Large intestine (tissue), 3 donors: Measurements from ENCODE around the gene FREM1. TPM values are rescaled to one million over a fixed set of nuclear protein-coding genes. Genes with fewer than 3 reads are reported as not detected.

Source experiments
- DNase-seq, 2 donors: peaks; one replicate each; pipeline versions ENCODE4 v3.0.0 to v3.0.0-alpha.2; 2013
- H3K27ac ChIP-seq: one replicate; pipeline ENCODE4 v1.5.1; 2013; ENCODE audit warnings: low read length
- H3K27me3 ChIP-seq: 2 replicates; pipeline ENCODE4 v1.6.1; 2013; ENCODE audit warnings: low read length; ENCODE audit not compliant: control insufficient read depth, insufficient read depth
- H3K36me3 ChIP-seq: 2 replicates; pipeline ENCODE4 v1.6.1; 2013; ENCODE audit warnings: low read length; ENCODE audit not compliant: control insufficient read depth, insufficient read depth
- H3K4me1 ChIP-seq: one replicate; pipeline ENCODE4 v1.6.1; 2013; ENCODE audit warnings: low read length; ENCODE audit not compliant: control insufficient read depth, insufficient read depth
- H3K4me3 ChIP-seq: one replicate; pipeline ENCODE4 v1.5.1; 2013; ENCODE audit warnings: low read length
- H3K9me3 ChIP-seq: one replicate; pipeline ENCODE4 v1.6.1; 2013; ENCODE audit warnings: mild to moderate bottlenecking, low read depth, low read length, moderate library complexity; ENCODE audit not compliant: control insufficient read depth
- WGBS: methylation state at CpG from one replicate; pipeline ENCODE4 v1.1.5; 2013; ENCODE audit warnings: low lambda C conversion rate; ENCODE audit not compliant: insufficient coverage; 5-methylcytosine and 5-hydroxymethylcytosine counted together
- polyA plus RNA-seq: library from polyadenylated mRNA; unstranded; fragments of 120-200 nt; gene quantifications from one replicate; pipeline ENCODE4 v1.2.1, GENCODE V29; 2013

FREM1 gene
- polyA plus RNA-seq, 1 donor, result 10.0 TPM

DNA sequence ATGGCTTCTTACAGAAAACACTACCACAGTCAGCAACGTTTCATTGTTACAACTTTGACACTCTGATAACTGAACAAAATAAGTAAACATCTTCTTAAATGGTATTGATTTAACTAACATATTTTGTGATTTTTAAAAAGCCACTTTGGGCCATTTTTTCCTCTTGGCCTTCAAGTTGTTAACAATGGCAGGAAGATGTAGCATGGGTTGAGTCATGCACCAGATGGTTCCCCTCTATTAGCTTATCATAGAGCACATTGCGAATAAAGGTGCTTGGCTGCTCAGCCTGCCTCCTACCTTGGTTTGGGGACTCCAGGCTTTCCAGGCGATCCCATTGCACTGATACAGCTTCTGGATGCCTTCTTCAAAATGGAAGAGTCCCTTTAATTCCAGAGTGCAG is 163.6 kb downstream of the FREM1 start:
- peaks cover 7% of the 10 kb centered on the region for H3K36me3 ChIP-seq
- no peak for DNase-seq
- WGBS, result 71% methylated on average over 1 of the region's 3 CpGs
- no peak overlapping the region for H3K4me3 ChIP-seq
- H3K27ac ChIP-seq, result no peak overlapping the region
- no peaks in the 10 kb centered on the region for H3K4me1 ChIP-seq
- no peaks in the 10 kb centered on the region for H3K27me3 ChIP-seq
- H3K9me3 ChIP-seq, result no peaks in the 10 kb centered on the region

DNA sequence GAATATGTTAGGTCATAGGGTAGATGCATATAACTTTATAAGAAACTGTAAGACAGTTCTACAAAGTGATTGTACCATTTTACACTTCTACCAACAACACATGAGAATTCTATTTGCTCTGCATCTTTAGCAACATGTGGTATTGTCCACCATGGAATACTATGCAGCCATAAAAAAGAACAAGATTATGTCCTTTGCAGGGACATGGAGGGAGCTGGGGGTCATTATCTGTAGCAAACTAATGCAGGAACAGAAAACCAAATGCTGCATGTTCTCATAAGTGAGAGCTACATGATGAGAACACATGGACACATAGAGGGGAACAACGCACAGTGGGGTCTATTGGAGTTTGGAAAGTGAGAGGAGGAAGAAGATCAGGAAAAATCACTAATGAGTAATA is 165.5 kb downstream of the FREM1 start:
- Histone ChIP-seq H3K4me1 (no peaks in the 10 kb centered on the region), H3K27ac (no peak overlapping the region), H3K9me3 (no peaks in the 10 kb centered on the region), H3K4me3 (no peak overlapping the region), H3K27me3 (no peaks in the 10 kb centered on the region), H3K36me3 (peaks cover 7% of the 10 kb centered on the region)
- no peak for DNase-seq
- WGBS, result no CpG with 5 or more reads among the region's 1 CpG

DNA sequence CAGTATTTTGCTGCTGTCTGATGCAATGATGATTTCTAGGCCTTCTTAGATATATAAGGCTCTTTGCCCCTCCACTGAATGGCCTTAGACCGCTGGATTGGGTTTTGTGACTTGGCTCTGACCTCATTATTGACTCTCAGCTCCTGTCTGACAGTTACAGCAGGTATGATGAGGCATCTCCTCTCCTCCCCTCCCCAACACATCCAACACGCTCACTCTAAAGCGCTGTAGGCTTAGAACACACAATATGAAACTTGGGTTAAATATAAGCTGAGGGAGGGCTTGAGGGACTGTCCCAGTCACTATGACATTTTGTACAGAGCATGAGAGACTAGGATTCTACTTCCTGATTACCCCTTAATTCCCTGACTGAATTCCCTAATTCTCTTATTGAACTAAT is 168.9 kb downstream of the FREM1 start:
- Histone ChIP-seq H3K27me3 (no peaks in the 10 kb centered on the region), H3K4me1 (no peaks in the 10 kb centered on the region), H3K4me3 (no peak overlapping the region), H3K36me3 (peaks cover 12% of the 10 kb centered on the region), H3K9me3 (no peaks in the 10 kb centered on the region), H3K27ac (no peak overlapping the region)
- no peak for DNase-seq
- no CpG with 5 or more reads among the region's 3 CpGs for WGBS

DNA sequence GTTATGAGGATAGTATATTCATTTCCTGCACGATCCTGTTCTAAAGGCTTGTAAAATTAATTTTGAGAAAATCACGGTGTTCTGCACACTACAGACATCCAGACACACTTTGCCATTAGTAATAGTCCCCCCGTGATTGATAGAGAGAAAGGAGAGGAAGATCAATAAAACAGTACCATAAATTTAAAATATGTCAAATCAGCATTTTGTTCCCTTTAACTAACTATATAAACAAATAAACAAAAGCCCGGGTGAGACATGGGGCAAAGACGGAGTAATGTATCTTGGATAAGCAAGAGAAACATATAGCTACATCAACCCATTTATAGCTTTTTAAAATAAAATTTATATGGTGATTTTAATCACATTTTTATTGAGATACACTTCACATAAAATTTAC is 177.1 kb downstream of the FREM1 start:
- Histone ChIP-seq H3K4me1 (no peaks in the 10 kb centered on the region), H3K9me3 (no peaks in the 10 kb centered on the region), H3K27ac (no peak overlapping the region), H3K4me3 (no peak overlapping the region), H3K36me3 (peaks cover 5% of the 10 kb centered on the region), H3K27me3 (no peaks in the 10 kb centered on the region)
- WGBS, result 77% methylated on average over 2 of the region's 5 CpGs
- DNase-seq, result no peak

DNA sequence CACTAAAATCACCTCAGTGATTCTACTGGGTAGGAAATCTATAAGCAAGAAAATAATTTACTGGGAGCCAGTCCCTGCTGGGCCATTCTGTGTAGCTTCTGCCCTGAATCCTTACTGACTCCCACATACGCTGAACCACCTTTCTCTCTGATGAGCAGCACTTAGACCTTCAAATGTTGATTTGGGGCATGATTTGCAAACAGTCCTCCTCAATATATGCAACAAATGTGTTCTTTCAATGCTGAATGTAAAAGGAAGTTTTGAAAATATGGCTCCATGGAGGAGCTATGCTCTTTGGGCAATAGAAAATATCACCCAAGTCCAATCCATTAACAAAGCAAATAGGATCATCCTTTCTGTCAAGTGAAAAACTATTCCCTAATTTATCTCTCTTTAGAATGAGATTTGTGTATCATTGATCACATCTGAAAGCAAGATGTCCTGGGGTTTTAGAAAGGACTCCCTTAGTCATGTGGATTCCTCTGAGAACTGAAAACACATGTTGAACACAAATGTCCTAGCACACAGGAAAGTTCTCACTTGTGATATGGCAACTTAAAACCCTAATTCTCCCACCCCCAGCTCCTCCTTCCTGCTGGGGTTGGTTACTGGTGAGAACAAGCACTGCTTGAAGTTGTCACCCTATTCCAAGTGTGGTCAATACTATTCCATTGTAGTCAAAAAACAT is 178.8 kb downstream of the FREM1 start:
- H3K36me3 ChIP-seq, result peaks cover under 1% of the 10 kb centered on the region
- no peaks in the 10 kb centered on the region for H3K4me1 ChIP-seq
- no CpG with 5 or more reads among the region's 1 CpG for WGBS
- no peak overlapping the region for H3K27ac ChIP-seq
- no peak for DNase-seq
- H3K4me3 ChIP-seq, result no peak overlapping the region
- H3K9me3 ChIP-seq, result no peaks in the 10 kb centered on the region
- no peaks in the 10 kb centered on the region for H3K27me3 ChIP-seq

DNA sequence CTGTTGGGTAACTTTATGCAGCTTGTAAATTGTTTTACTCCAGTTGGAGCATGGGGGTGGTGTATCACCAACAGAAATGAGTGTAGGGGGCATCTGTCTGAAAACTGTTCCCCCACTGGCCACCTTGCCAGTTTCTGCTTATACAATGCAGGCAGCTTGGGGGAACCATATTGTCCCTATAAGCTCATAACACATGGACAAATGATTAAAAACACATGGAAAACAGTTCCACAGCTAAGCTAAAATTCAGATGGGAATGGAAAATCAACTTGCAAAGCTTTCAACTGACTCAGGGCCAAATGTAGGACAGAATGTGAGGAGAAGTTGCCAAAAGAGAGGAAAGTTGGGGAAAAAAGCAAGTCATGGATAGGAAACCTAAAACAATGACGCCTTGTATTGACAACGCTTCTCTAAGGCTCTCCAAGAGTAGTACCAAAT is 179.7 kb downstream of the FREM1 start:
- Histone ChIP-seq H3K27me3 (no peaks in the 10 kb centered on the region), H3K9me3 (no peaks in the 10 kb centered on the region), H3K4me1 (no peaks in the 10 kb centered on the region), H3K36me3 (no peaks in the 10 kb centered on the region), H3K4me3 (no peak overlapping the region), H3K27ac (no peak overlapping the region)
- no peak for DNase-seq
- WGBS, result 92% methylated on average over 2 of the region's 2 CpGs

DNA sequence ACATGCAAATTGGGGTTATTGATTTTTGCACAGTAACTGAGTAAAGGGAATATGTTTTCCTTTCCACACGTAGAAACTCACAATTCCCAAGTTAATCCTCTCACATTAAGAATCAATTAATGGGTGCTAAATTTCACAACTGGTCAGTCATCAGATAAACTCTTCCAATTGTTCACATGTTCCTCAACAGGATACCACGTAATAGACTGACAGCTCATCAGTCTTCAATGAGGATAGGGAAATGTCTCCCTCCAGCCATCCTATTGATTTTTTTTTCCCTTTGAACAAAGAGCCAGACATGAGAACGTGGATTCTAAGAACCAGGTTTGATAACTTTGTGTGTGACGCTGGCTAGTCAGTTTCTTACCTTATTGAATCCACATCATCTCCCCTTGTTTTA is 186.9 kb downstream of the FREM1 start:
- H3K36me3 ChIP-seq, result no peaks in the 10 kb centered on the region
- 29% methylated on average over 1 of the region's 4 CpGs for WGBS
- peaks cover 7% of the 10 kb centered on the region for H3K27me3 ChIP-seq
- DNase-seq, result no peak
- H3K4me3 ChIP-seq, result no peak overlapping the region
- H3K27ac ChIP-seq, result no peak overlapping the region
- H3K9me3 ChIP-seq, result no peaks in the 10 kb centered on the region
- H3K4me1 ChIP-seq, result no peaks in the 10 kb centered on the region

DNA sequence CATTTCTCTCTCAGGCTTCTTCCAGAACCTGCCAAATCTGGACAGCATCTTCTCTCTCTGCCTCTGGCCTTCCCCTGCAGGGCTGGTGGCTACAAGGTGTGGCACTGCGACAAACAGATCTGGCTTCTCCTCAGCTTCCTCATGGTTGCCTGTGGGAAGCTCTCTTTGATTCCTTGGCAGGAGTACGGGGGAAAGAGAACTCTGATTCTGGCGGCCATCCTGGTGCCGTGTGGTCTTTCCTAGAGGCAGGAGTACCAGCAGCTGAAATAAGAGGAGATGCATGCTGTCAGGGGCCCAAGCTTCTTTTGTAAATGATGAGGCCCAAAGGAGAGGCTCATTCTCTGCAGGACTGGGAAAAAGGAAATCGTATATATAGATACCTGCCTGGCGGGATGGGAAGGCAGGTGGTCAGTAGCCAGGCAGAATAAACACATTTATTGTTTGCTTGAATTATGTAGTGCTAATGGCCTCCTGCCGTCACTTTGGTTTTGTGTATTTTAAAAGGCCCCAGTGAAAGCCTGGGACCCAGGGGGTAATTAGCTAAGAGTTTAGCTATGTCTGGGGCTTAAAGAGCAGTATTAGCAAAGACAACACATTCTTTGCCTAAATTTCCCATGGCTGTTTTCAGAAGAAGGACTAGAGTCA is 187.7 kb downstream of the FREM1 start, which contains the start of gene CER1:
Gene CER1 (minus strand): TSS at position 343 of the 645 bp plus-strand sequence. CDS start 61 bp downstream, at position 282.
- no peak for DNase-seq
- 20% methylated on average over 3 of the region's 7 CpGs for WGBS

DNA sequence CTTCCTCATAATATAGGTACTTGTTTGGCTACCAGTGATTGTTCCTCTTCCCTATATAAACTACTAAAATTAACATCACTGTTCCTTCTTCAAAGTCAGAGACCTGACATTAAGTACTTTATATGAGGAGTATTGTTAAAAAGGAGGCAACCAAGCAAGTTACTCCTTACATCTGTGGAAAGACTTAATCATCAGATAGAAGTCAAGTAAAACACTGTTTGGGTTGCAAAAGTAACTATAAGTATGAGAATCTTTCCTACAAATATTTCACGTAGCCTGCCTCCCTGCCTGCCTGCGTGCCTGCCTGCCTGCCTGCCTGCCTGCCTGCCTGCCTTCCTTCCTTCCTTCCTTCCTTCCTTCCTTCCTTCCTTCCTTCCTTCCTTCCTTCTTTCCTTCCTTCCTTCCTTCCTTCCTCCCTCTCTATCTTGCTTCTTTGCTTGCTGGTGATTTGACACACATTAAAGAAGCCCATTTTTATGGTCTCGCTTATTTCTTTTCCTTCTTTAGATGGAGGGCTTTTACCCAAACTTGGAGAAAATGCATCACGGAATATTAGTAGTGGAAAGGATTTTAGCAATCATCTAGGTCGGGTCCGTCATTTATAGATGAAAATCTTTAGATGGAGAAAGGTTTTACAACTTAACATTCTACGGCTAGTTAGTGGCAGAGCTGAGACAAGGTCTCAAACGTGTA is 190.9 kb downstream of the FREM1 start:
- DNase-seq, result no peak
- H3K27me3 ChIP-seq, result peaks cover 9% of the 10 kb centered on the region

More for the DNA sequence above, 187.7 kb downstream of the FREM1 start, which contains the start of gene CER1:
- H3K9me3 ChIP-seq, result no peaks in the 10 kb centered on the region
- no peak within 1 kb of the TSS for H3K27ac ChIP-seq
- peaks cover 9% of the 10 kb centered on the region for H3K27me3 ChIP-seq
- H3K4me1 ChIP-seq, result no peaks in the 10 kb centered on the region
- no peaks in the 10 kb centered on the region for H3K36me3 ChIP-seq
- H3K4me3 ChIP-seq, result no peak within 1 kb of the TSS

DNA sequence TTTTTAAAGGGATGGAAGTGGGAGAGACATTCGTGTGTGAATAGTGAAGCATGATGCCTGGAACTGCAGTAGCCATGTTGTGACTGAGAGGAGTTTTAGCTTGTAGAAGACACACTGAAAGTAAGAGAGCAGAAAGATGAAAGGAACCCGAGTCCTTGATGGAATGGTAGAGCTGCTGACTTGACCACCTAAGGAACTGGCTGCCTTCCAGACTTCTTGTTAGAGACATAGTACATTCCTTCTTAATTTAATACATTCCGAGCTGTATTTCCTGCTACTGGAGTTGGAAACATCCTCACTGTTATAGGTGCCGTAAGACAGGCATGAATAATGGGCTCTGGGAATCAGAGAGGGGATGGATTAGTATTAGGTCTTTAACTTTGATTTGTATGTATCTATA is 195.1 kb downstream of the FREM1 start:
- 83% methylated on average over 1 of the region's 4 CpGs for WGBS
- H3K4me1 ChIP-seq, result no peaks in the 10 kb centered on the region
- no peak for DNase-seq
- H3K27me3 ChIP-seq, result peaks cover 4% of the 10 kb centered on the region
- H3K4me3 ChIP-seq, result no peak overlapping the region
- no peak overlapping the region for H3K27ac ChIP-seq
- H3K36me3 ChIP-seq, result no peaks in the 10 kb centered on the region
- H3K9me3 ChIP-seq, result no peaks in the 10 kb centered on the region

More for the DNA sequence above, 190.9 kb downstream of the FREM1 start:
- Histone ChIP-seq H3K27ac (no peak overlapping the region), H3K36me3 (no peaks in the 10 kb centered on the region), H3K9me3 (no peaks in the 10 kb centered on the region), H3K4me1 (no peaks in the 10 kb centered on the region), H3K4me3 (no peak overlapping the region)
- 75% methylated on average over 4 of the region's 8 CpGs for WGBS
